Fibroblast of villous mesenchyme (primary cell): ENCODE data around the gene CCDC12. TPM values are rescaled to one million over a fixed set of nuclear protein-coding genes. Genes with fewer than 3 reads are reported as not detected.

Source experiments
- DNase-seq: peaks from one replicate; pipeline ENCODE4 v3.0.0-alpha.2; 2010; ENCODE audit warnings: low read depth
- H3K4me3 ChIP-seq: 2 replicates; pipeline ENCODE4 v1.5.1; 2011; ENCODE audit warnings: low read depth, mild to moderate bottlenecking, low read length
- CTCF ChIP-seq: IDR thresholded peaks from 2 replicates; pipeline ENCODE4 v1.5.1; 2012; ENCODE audit warnings: low read depth, mild to moderate bottlenecking, low read length; ENCODE audit not compliant: insufficient read depth
- total RNA-seq: library from RNA; depleted of rRNA; stranded (reverse); fragments of >200 nt; gene quantifications from 2 replicates; pipeline ENCODE4 v1.2.3, GENCODE V29; 2012

Gene CCDC12
- total RNA-seq, 1 donor, result 18.6 TPM

DNA sequence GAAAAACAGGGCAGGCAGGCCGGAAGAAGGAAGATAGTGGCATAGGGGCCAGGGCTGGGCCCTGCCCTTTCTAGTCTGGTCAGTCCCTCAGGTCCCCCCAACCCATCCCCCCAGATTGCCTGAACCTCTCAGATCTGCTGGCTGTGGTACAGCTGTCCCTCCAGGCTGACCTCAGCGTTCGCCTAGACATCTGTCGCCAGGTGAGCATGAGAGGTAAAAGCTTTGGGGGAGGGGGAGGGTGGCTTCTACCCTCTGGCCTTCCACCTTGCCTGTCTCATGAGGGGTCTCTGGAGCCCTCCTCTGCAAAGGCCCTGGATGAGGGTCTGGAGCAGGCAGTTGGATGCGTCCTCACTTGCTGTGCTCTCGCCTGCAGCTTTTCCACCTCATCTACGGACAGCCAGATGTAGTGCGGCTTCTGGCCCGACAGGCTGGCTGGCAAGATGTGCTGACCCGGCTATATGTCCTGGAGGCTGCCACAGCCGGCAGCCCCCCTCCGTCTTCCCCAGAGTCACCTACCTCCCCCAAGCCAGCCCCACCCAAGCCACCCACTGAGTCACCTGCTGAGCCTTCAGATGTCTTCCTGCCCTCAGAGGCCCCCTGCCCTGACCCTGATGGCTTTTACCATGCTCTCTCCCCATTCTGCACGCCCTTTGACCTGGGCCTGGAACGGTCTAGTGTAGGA lies 23.1 kb upstream of the CCDC12 start:
- no peak for TF ChIP-seq CTCF
- DNase-seq, result no peak
- no peak overlapping the region for H3K4me3 ChIP-seq

GRCh38 chr3:46998852-46999515 lies 22.4 kb upstream of the CCDC12 start:
- TF ChIP-seq CTCF, result no peak
- no peak overlapping the region for H3K4me3 ChIP-seq
- no peak for DNase-seq

DNA sequence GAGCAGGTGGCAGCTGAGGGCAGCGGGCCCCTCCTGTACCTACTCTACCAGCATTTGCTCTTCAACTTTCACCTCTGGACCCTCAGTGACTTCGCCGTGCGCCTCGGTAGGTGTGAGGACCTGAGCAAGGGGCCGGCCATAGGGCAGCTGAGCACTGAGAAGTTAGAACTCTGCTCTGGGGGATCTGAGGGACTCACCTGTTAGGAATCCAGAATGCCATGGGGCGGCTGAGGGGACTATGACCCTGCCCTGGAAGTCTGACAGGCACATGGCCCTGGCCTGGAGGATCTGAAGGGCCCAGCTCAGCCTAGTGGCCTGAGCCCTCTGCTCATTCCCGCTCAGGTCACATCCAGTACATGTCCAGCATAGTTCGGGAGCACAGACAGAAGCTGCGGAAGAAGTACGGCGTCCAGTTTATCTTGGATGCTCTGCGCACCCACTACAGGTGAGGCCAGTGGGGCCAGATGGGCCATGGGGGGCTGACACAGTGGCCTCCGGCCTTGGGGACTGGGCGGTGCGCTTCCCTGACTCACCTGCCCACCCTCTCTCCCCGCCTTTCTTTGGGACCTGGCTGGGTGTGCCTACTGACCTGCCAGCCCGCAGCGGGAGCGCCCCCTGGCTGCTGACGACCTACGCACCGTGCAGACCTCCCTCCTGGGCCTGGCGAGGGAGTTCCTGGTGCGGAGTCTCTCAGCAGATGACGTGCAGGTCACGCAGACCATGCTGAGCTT lies 21.7 kb upstream of the CCDC12 start:
- H3K4me3 ChIP-seq, result no peak overlapping the region
- DNase-seq, result peak; percentile 58
- TF ChIP-seq CTCF, result peak; percentile 78

- no peak for DNase-seq
- no peak for TF ChIP-seq CTCF
These were observed 21.0 kb upstream of the CCDC12 start for GRCh38 chr3:46997453-46998091.

GRCh38 chr3:46996689-46997452 lies 20.3 kb upstream of the CCDC12 start:
- no peak overlapping the region for H3K4me3 ChIP-seq
- TF ChIP-seq CTCF, result no peak
- DNase-seq, result no peak

More at GRCh38 chr3:46997453-46998091, 21.0 kb upstream of the CCDC12 start:
- H3K4me3 ChIP-seq, result no peak overlapping the region

GRCh38 chr3:46995901-46996562 lies 19.5 kb upstream of the CCDC12 start:
- no peak for DNase-seq
- TF ChIP-seq CTCF, result no peak
- H3K4me3 ChIP-seq, result no peak overlapping the region
